ENCODE results near the gene ANKRD13C. TPM values are rescaled to one million over a fixed set of nuclear protein-coding genes. Genes with fewer than 3 reads are reported as not detected.

Gene ANKRD13C
- total RNA-seq, 1 experiment from 2014 or later = 17.8 TPM

DNA sequence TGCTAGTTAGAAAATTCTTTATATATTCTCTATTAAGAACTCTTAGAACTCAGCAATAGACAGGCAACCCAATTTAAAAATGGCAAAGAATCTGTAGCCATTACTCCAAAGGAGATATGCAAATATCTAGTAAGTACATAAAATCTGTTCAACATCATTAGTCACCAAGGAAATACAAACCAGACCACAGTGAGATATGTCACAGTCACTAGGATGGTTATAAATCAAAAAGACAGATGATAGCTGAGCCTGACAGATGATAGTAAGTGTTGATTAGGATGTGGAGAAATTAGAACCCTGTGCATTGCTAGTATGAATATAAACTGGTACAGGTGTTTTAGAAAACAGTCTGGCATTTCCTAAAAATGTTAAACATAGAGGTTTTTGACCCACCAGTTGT is 106.8 kb downstream of the ANKRD13C start:
- DNase-seq (ENCODE audit: unreplicated experiment) = no peak
- TF ChIP-seq, protein P1, sequence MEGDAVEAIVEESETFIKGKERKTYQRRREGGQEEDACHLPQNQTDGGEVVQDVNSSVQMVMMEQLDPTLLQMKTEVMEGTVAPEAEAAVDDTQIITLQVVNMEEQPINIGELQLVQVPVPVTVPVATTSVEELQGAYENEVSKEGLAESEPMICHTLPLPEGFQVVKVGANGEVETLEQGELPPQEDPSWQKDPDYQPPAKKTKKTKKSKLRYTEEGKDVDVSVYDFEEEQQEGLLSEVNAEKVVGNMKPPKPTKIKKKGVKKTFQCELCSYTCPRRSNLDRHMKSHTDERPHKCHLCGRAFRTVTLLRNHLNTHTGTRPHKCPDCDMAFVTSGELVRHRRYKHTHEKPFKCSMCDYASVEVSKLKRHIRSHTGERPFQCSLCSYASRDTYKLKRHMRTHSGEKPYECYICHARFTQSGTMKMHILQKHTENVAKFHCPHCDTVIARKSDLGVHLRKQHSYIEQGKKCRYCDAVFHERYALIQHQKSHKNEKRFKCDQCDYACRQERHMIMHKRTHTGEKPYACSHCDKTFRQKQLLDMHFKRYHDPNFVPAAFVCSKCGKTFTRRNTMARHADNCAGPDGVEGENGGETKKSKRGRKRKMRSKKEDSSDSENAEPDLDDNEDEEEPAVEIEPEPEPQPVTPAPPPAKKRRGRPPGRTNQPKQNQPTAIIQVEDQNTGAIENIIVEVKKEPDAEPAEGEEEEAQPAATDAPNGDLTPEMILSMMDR (IDR thresholded peaks at IDR 0.05; ENCODE audit: unreplicated experiment) = no peak
- H3K27me3 Mint-ChIP-seq (ENCODE audit: insufficient read depth, unreplicated experiment) = no peaks in the 10 kb centered on the region
- no peaks in the 10 kb centered on the region for H3K9me3 Mint-ChIP-seq (ENCODE audit: unreplicated experiment)
- H3K36me3 Mint-ChIP-seq (ENCODE audit: insufficient read depth, unreplicated experiment) = peaks cover 94% of the 10 kb centered on the region
- no peak overlapping the region for H3K4me3 Mint-ChIP-seq (ENCODE audit: unreplicated experiment)
- ChIA-PET POLR2A (no interaction called here), CTCF (no interaction called here)
- no TSS peak for BruUV-seq (replicated peaks)
- intact Hi-C loops (cut with micrococcal nuclease) = no loop called here
- H3K27ac Mint-ChIP-seq (ENCODE audit: low read depth, unreplicated experiment) = no peak overlapping the region
- H3K4me1 Mint-ChIP-seq (ENCODE audit: insufficient read depth, unreplicated experiment) = peaks cover 10% of the 10 kb centered on the region

DNA sequence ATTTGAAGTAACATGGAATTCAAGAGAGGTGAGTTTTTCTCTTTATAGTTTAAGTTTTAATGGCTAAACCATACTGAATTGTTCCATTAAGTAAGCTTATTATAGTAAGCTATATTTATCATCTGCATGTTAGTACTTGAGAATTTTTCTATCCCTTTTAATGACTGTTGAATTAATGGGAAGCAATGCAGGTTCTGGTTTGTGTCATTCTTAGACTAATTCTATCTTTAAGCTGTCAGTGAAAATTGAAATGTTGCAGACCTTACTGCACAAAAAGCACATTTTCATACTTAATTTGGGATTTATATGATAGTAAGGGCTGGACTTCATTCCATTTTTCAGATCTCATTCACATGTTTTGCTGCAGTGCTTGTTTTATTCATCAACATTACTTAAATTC is 107.4 kb downstream of the ANKRD13C start:
- no peak for DNase-seq (ENCODE audit: unreplicated experiment)
- Mint-ChIP-seq H3K36me3 (ENCODE audit: insufficient read depth, unreplicated experiment) (peaks cover 99% of the 10 kb centered on the region), H3K9me3 (ENCODE audit: unreplicated experiment) (no peaks in the 10 kb centered on the region), H3K4me3 (ENCODE audit: unreplicated experiment) (no peak overlapping the region), H3K4me1 (ENCODE audit: insufficient read depth, unreplicated experiment) (peaks cover 10% of the 10 kb centered on the region), H3K27me3 (ENCODE audit: insufficient read depth, unreplicated experiment) (no peaks in the 10 kb centered on the region), H3K27ac (ENCODE audit: low read depth, unreplicated experiment) (no peak overlapping the region)
- ChIA-PET POLR2A (interaction anchor here (0.6 kb wide), 1 partner anchor 118 kb away, joined by 3 read pairs; no protein-coding TSS in a partner anchor), CTCF (no interaction called here)
- TF ChIP-seq, protein P1 (IDR thresholded peaks at IDR 0.05; ENCODE audit: unreplicated experiment) = no peak
- intact Hi-C loops (cut with micrococcal nuclease) = no loop called here
- BruUV-seq (replicated peaks) = no TSS peak

DNA sequence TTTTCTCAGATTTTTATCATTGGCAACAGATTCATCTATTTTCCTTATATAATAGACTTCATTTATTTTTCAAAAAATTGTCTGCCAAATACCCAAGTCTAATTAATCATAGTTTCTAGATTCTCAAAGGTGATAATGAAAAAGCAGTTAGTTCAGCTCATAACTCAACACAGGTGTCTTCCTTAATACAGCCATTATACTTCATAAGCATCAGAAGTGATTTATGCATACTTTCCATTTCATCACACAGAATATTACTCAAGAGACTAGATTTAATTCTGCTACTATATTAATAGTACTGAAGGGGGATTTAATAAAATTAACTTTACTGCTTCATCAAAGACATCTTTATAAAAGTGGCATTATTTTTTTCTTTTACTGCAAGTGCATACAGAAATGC is 114.6 kb downstream of the ANKRD13C start:
- ChIA-PET POLR2A (no interaction called here), CTCF (no interaction called here)
- intact Hi-C loops (cut with micrococcal nuclease) = no loop called here
- no peaks in the 10 kb centered on the region for H3K9me3 Mint-ChIP-seq (ENCODE audit: unreplicated experiment)
- TF ChIP-seq, protein P1 (IDR thresholded peaks at IDR 0.05; ENCODE audit: unreplicated experiment) = no peak
- no TSS peak for BruUV-seq (replicated peaks)
- H3K27me3 Mint-ChIP-seq (ENCODE audit: insufficient read depth, unreplicated experiment) = no peaks in the 10 kb centered on the region
- peaks cover 98% of the 10 kb centered on the region for H3K36me3 Mint-ChIP-seq (ENCODE audit: insufficient read depth, unreplicated experiment)
- H3K27ac Mint-ChIP-seq (ENCODE audit: low read depth, unreplicated experiment) = no peak overlapping the region
- DNase-seq (ENCODE audit: unreplicated experiment) = no peak
- no peak overlapping the region for H3K4me3 Mint-ChIP-seq (ENCODE audit: unreplicated experiment)
- no peaks in the 10 kb centered on the region for H3K4me1 Mint-ChIP-seq (ENCODE audit: insufficient read depth, unreplicated experiment)

DNA sequence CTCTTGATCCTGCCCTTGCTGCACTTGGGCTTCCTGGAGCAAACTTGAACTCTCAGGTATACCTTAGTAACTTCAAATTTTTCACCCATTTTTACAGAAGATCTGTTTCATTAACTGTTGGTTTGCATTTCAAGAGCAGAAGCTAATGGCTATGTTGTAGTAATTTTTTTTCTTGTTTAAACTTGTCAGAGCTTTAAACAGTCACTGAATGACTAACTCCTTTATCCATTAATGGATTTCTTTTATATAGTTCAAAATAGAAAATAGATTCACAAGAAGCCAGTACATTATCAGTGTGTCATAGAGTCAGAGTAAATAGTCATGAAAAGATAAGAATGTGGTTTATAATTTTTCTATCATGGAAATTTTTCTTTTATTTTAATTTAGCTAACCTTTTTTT is 119.8 kb downstream of the ANKRD13C start:
- TF ChIP-seq, protein P1 (IDR thresholded peaks at IDR 0.05; ENCODE audit: unreplicated experiment) = no peak
- intact Hi-C loops (cut with micrococcal nuclease) = no loop called here
- Mint-ChIP-seq H3K36me3 (ENCODE audit: insufficient read depth, unreplicated experiment) (peaks cover 94% of the 10 kb centered on the region), H3K4me1 (ENCODE audit: insufficient read depth, unreplicated experiment) (no peaks in the 10 kb centered on the region), H3K27me3 (ENCODE audit: insufficient read depth, unreplicated experiment) (no peaks in the 10 kb centered on the region), H3K27ac (ENCODE audit: low read depth, unreplicated experiment) (peak overlapping the region; percentile 76), H3K4me3 (ENCODE audit: unreplicated experiment) (no peak overlapping the region), H3K9me3 (ENCODE audit: unreplicated experiment) (no peaks in the 10 kb centered on the region)
- CTCF ChIA-PET = interaction anchor here (0.5 to 0.6 kb wide), 2 partner anchors 23 to 24 kb away, joined by 3 to 4 read pairs; no protein-coding TSS in a partner anchor
- no TSS peak for BruUV-seq (replicated peaks)
- POLR2A ChIA-PET = interaction anchor here (0.7 to 2.1 kb wide), 6 partner anchors 14 to 176 kb away, joined by 3 to 12 read pairs (median 4); partner anchors contain the start of genes ANKRD13C, CTH, LRRC40 and SRSF11
- DNase-seq (ENCODE audit: unreplicated experiment) = no peak
